Right cardiac atrium (tissue), 5 donors: ENCODE measurements around the gene WBP4. TPM values are rescaled to one million over a fixed set of nuclear protein-coding genes. Genes with fewer than 3 reads are reported as not detected.
A peak's percentile ranks its signal among the peaks of the same experiment; 100 is the strongest.
"Not testable (repeated sequence)": the region's sequence is repeated elsewhere in the genome, so short reads cannot be mapped to it uniquely, and the experiment has no call there.

Source experiments
- ATAC-seq, 2 donors: fragments of 200-7000 bp; cut with Tn5 transposase; one replicate each; pipeline versions ENCODE4 v1.8.0 to v1.9.1; 2020; ENCODE audit warnings: moderate library complexity in 2 of 2, mild to moderate bottlenecking in 1 of 2
- DNase-seq, 3 donors: peaks; one replicate each; pipeline ENCODE4 v3.0.0-alpha.2; 2020
- H3K27ac ChIP-seq: one replicate; pipeline ENCODE4 v1.5.1; 2013; ENCODE audit warnings: mild to moderate bottlenecking, low read length, control low read depth, moderate library complexity
- H3K27me3 ChIP-seq: one replicate; pipeline ENCODE4 v1.6.1; 2013; ENCODE audit not compliant: control insufficient read depth, insufficient read depth
- H3K4me1 ChIP-seq: one replicate; pipeline ENCODE4 v1.6.1; 2013; ENCODE audit warnings: low read length; ENCODE audit not compliant: control insufficient read depth, insufficient read depth
- H3K4me3 ChIP-seq: one replicate; pipeline ENCODE4 v1.5.1; 2013; ENCODE audit warnings: low read length, control low read depth
- H3K9me3 ChIP-seq: one replicate; pipeline ENCODE4 v1.6.1; 2013; ENCODE audit warnings: low read length; ENCODE audit not compliant: control insufficient read depth
- WGBS: extraction: QIAGEN DNeasy Blood & Tissue Kit; methylation state at CpG from one replicate; pipeline ENCODE4 v1.1.7; 2013; 5-methylcytosine and 5-hydroxymethylcytosine counted together
- intact Hi-C, 4 donors: fragments of 100-400 bp; cut with DNase I; formaldehyde crosslinking; loops; one replicate each; pipeline versions ENCODE4 v1.11.0 to v1.14.0; 2022 to 2023
- polyA plus RNA-seq: library from polyadenylated mRNA; stranded (reverse); fragments of 200-250 nt; gene quantifications from one replicate; pipeline ENCODE4 v1.2.3, GENCODE V29; 2013
- total RNA-seq, 4 donors: library from RNA; stranded (reverse); fragmentation: NEBNext Ultra II Directional; extraction: Animal tissue kit (Norgen Biotek cat#: 25700); gene quantifications; one replicate each; pipeline ENCODE4 v1.2.1, GENCODE V29; 2021
- donor health status: healthy with polysubstance abuse.
- donor health status: DM: no; HTN: yes; CAD: no.
- donor health status: DM: no; HTN: no; CAD: no.
- donor health status: DM: no; HTN: yes; CAD: no; lungs with severe emphysema.
- donor health status: DM: yes; HTN: yes; CAD: no.

WBP4 gene
- total and polyA plus RNA-seq, 5 donors: 16.6 to 21.0 (median 17.0) TPM

- H3K9me3 ChIP-seq: no peaks in the 10 kb centered on the region
- H3K4me3 ChIP-seq: no peak overlapping the region
- intact Hi-C loops: no loop called here
- H3K27ac ChIP-seq: no peak overlapping the region
- no peaks in the 10 kb centered on the region for H3K27me3 ChIP-seq
- ATAC-seq: no peak
- peaks cover 12% of the 10 kb centered on the region for H3K4me1 ChIP-seq
- 92% methylated on average over 8 of the region's 8 CpGs for WGBS
- no peak for DNase-seq
These were observed 34.5 kb upstream of the WBP4 start for GRCh38 chr13:41026788-41027187.

GRCh38 chr13:41028051-41028450 is 33.3 kb upstream of the WBP4 start:
- no peak overlapping the region for H3K4me3 ChIP-seq
- DNase-seq (no peak), ATAC-seq (no peak)
- no peaks in the 10 kb centered on the region for H3K27me3 ChIP-seq
- 65% methylated on average over 2 of the region's 2 CpGs for WGBS
- H3K27ac ChIP-seq: no peak overlapping the region
- no peaks in the 10 kb centered on the region for H3K9me3 ChIP-seq
- intact Hi-C loops: no loop called here
- peaks cover 12% of the 10 kb centered on the region for H3K4me1 ChIP-seq

- peaks cover 9% of the 10 kb centered on the region for H3K4me1 ChIP-seq
- H3K9me3 ChIP-seq: no peaks in the 10 kb centered on the region
- no peaks in the 10 kb centered on the region for H3K27me3 ChIP-seq
- intact Hi-C loops: no loop called here
- 96% methylated on average over 2 of the region's 2 CpGs for WGBS
- H3K4me3 ChIP-seq: no peak overlapping the region
- ATAC-seq (no peak), DNase-seq (no peak)
- no peak overlapping the region for H3K27ac ChIP-seq
These were observed 31.7 kb upstream of the WBP4 start for GRCh38 chr13:41029629-41030028.

GRCh38 chr13:41032691-41033376 is 28.5 kb upstream of the WBP4 start:
- Histone ChIP-seq H3K27ac (no peak overlapping the region), H3K4me3 (no peak overlapping the region), H3K27me3 (no peaks in the 10 kb centered on the region), H3K9me3 (no peaks in the 10 kb centered on the region), H3K4me1 (peaks cover 3% of the 10 kb centered on the region)
- ATAC-seq: peak in 1 of 2 donors; percentile 31
- intact Hi-C loops: no loop called here
- DNase-seq: no peak
- WGBS: 49% methylated on average over 2 of the region's 2 CpGs

- ATAC-seq (no peak), DNase-seq (no peak)
- no peaks in the 10 kb centered on the region for H3K27me3 ChIP-seq
- H3K4me1 ChIP-seq: peaks cover 3% of the 10 kb centered on the region
- no peak overlapping the region for H3K4me3 ChIP-seq
- intact Hi-C loops: no loop called here
- H3K9me3 ChIP-seq: no peaks in the 10 kb centered on the region
- no peak overlapping the region for H3K27ac ChIP-seq
- 64% methylated on average over 4 of the region's 4 CpGs for WGBS
These were observed 26.9 kb upstream of the WBP4 start for GRCh38 chr13:41034382-41034781.

DNA sequence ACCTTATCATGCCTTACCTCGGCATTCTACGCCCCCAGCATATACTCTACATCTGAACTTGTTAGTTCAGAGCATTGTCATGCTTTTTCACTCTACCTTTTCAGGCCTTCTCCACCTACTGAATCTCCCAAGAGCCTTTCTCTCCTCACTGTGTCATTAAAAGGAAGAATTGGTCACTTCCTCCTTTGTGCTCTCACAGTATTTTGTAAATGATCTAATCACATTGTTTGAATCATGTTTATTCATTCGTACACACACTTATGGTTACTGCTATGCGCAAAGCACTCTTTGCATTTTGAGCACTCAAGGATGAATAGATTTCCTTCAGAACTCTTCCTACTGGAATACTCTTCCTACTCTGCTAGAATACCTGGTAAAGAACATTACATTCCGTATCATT is 26.4 kb upstream of the WBP4 start:
- no peak for ATAC-seq
- intact Hi-C loops: no loop called here
- WGBS: 84% methylated on average over 5 of the region's 5 CpGs
- Histone ChIP-seq H3K4me3 (no peak overlapping the region), H3K27ac (no peak overlapping the region), H3K27me3 (no peaks in the 10 kb centered on the region), H3K9me3 (no peaks in the 10 kb centered on the region), H3K4me1 (peaks cover 3% of the 10 kb centered on the region)
- no peak for DNase-seq

DNA sequence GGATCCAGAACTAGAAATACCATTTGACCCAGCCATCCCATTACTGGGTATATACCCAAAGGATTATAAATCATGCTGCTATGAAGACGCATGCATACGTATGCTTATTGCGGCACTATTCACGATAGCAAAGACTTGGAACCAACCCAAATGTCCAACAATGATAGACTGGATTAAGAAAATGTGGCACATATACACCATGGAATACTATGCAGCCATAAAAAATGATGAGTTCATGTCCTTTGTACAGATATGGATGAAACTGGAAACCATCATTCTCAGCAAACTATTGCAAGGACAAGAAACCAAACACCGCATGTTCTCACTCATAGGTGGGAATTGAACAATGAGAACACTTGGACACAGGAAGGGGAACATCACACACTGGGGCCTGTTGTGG is 24.8 kb upstream of the WBP4 start:
- H3K4me1 ChIP-seq, ATAC-seq, DNase-seq, H3K9me3 ChIP-seq, intact Hi-C loops, H3K4me3 ChIP-seq, H3K27me3 ChIP-seq, H3K27ac ChIP-seq: not testable (repeated sequence)
- WGBS: 93% methylated on average over 5 of the region's 5 CpGs

GRCh38 chr13:41039746-41040145 is 21.6 kb upstream of the WBP4 start:
- peaks cover 1% of the 10 kb centered on the region for H3K4me1 ChIP-seq
- no peaks in the 10 kb centered on the region for H3K9me3 ChIP-seq
- H3K27ac ChIP-seq: no peak overlapping the region
- intact Hi-C loops: no loop called here
- ATAC-seq (no peak), DNase-seq (no peak)
- H3K27me3 ChIP-seq: no peaks in the 10 kb centered on the region
- H3K4me3 ChIP-seq: no peak overlapping the region

GRCh38 chr13:41040584-41041334 is 20.6 kb upstream of the WBP4 start:
- H3K27ac ChIP-seq: no peak overlapping the region
- H3K27me3 ChIP-seq: no peaks in the 10 kb centered on the region
- WGBS: 80% methylated on average over 9 of the region's 9 CpGs
- intact Hi-C loops: no loop called here
- no peaks in the 10 kb centered on the region for H3K4me1 ChIP-seq
- H3K4me3 ChIP-seq: no peak overlapping the region
- no peaks in the 10 kb centered on the region for H3K9me3 ChIP-seq
- ATAC-seq (peak in 1 of 2 donors; percentile 28), DNase-seq (no peak)

GRCh38 chr13:41042419-41042818 is 18.9 kb upstream of the WBP4 start:
- 88% methylated on average over 3 of the region's 4 CpGs for WGBS
- H3K4me1 ChIP-seq, H3K9me3 ChIP-seq, H3K27me3 ChIP-seq, ATAC-seq, intact Hi-C loops, H3K27ac ChIP-seq, H3K4me3 ChIP-seq, DNase-seq: not testable (repeated sequence)

DNA sequence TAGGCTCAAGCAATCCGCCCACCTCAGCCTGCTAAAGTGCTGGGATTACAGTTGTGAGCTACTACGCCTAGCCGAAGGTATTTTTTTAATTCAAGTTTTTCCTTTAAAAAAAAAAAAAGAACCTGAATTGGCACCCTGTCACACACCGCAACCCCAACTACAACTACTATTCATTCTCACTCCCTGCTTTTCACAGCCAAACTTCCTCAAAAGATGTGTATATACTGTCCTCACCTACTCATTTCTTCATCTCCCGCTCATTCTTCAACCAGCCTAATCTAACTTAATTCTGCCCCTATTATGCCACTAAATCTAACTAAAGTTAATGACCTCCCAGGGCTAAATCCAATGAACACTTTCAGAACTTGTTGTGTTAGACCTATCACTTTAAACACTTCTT is 12.7 kb upstream of the WBP4 start:
- DNase-seq: no peak
- no peaks in the 10 kb centered on the region for H3K4me1 ChIP-seq

More for the DNA sequence above, 12.7 kb upstream of the WBP4 start:
- H3K27ac ChIP-seq: no peak overlapping the region
- intact Hi-C loops: no loop called here
- no peak for ATAC-seq
- H3K27me3 ChIP-seq: no peaks in the 10 kb centered on the region
- H3K9me3 ChIP-seq: no peaks in the 10 kb centered on the region
- H3K4me3 ChIP-seq: no peak overlapping the region
- WGBS: 95% methylated on average over 5 of the region's 5 CpGs
